Epithelial cell of esophagus (primary cell): ENCODE results near the gene ACBD5.
A peak's percentile ranks its signal among the peaks of the same experiment; 100 is the strongest.
"Not testable (repeated sequence)": the region's sequence is repeated elsewhere in the genome, so short reads cannot be mapped to it uniquely, and the experiment has no call there.

Experiments
- DNase-seq: peaks from one replicate; pipeline ENCODE4 v3.0.0; 2010; ENCODE audit warnings: low read depth
- H3K4me3 ChIP-seq: 2 replicates; pipeline ENCODE4 v1.5.1; 2011; ENCODE audit warnings: mild to moderate bottlenecking, low read length, control low read depth
- TF ChIP-seq, protein P1 (sequence below): IDR thresholded peaks from 2 replicates; pipeline ENCODE4 v1.5.1; 2011; ENCODE audit warnings: low read depth, mild to moderate bottlenecking, low read length, control low read depth, inconsistent platforms; ENCODE audit not compliant: insufficient read depth; ENCODE audit errors: missing control alignments

ACBD5 gene

DNA sequence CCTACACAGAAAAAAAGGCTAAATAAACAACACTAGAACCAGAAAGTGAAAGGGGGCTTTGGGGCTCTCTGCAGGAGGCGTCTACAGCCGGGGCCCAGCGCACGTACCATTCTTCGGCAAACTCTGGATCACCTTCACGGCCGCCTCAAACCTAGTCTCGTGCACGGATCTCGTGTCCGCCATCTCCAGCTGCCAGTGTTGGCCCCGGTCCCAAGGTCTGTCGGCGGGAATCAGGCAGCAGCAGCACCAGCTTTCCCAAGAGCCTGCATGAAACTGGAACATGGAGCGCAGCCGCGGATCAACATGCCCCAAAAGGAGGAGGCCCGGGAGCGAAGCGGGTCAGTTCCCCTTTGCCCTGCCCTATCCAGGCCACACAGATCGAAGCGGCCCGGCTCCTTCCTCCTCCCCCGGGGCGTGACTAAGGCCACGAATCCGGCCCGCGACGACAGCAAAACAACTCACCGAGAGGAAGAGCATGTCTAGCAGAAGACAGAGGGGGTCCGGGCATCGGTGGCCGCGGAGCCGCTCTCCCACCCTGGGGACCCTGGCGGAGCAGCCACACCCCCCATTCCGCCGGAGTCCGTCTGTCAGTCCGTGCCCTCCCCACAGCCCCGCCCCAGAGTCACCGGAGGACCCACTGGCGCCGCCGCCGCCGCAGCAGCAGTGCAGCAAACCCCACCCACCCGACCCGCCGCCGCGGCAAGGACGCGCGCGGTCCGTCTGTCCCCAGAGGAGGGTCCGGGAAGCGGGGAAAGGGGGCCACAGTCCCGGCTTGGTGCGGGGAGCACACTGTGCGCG is at the start of gene ACBD5:
Gene ACBD5, minus strand, starts transcription at position 586 of the 798 bp plus-strand sequence. Its CDS starts 109 bp downstream, at position 477.
- DNase-seq: peak; percentile 70
- H3K4me3 ChIP-seq: peak within 1 kb of the TSS; percentile 82
- TF ChIP-seq, protein P1, sequence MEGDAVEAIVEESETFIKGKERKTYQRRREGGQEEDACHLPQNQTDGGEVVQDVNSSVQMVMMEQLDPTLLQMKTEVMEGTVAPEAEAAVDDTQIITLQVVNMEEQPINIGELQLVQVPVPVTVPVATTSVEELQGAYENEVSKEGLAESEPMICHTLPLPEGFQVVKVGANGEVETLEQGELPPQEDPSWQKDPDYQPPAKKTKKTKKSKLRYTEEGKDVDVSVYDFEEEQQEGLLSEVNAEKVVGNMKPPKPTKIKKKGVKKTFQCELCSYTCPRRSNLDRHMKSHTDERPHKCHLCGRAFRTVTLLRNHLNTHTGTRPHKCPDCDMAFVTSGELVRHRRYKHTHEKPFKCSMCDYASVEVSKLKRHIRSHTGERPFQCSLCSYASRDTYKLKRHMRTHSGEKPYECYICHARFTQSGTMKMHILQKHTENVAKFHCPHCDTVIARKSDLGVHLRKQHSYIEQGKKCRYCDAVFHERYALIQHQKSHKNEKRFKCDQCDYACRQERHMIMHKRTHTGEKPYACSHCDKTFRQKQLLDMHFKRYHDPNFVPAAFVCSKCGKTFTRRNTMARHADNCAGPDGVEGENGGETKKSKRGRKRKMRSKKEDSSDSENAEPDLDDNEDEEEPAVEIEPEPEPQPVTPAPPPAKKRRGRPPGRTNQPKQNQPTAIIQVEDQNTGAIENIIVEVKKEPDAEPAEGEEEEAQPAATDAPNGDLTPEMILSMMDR: no peak

DNA sequence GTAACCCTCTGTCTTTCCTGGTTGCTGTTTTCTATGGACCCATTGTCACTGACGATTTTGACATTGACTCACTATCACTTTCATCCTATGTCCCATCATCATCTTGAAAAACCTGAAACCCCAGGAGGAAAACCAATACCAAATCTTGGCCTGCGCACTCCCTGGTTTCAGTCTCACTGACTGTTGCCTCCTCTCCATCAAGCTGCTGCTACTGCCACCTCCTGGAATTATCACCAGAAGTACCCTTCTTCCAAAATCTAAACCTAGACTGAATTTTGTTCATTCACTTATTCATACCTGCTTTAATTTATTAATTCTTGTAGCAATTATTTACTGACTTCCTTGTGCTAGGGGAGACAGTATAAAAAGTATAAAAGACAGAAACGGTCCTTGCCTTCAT is 44.5 kb upstream of the ACBD5 start:
- TF ChIP-seq, protein P1: peak; percentile 32
- DNase-seq: peak; percentile 24
- no peak overlapping the region for H3K4me3 ChIP-seq

GRCh38 chr10:27276581-27276980 is 36.0 kb upstream of the ACBD5 start:
- no peak overlapping the region for H3K4me3 ChIP-seq
- no peak for DNase-seq
- TF ChIP-seq, protein P1: no peak

DNA sequence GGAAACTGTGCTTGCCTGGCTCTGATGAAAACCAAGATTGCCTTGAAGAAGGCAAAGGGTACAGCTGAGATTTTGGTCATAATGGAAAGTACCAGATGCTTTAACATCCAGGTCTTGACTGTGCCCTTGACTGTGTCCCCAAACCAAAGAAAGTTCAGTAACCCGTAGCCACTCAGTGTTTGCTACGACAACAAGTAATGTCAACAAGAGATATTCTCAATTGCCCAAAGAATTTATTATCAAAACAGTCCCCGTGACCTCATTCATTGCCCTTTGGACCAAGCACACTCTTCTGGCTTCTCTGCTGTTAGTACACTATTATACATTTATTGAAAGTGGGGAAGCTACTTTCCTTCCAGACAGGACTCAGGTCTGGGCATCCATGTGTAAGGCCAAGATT is 25.4 kb upstream of the ACBD5 start:
- DNase-seq, H3K4me3 ChIP-seq: not testable (repeated sequence)

GRCh38 chr10:27262788-27263187 is 22.2 kb upstream of the ACBD5 start:
- not testable (repeated sequence) for DNase-seq, H3K4me3 ChIP-seq

GRCh38 chr10:27258838-27259812 is 18.5 kb upstream of the ACBD5 start:
- TF ChIP-seq, protein P1: no peak
- H3K4me3 ChIP-seq: peak overlapping the region; percentile 27
- peak; percentile 10 for DNase-seq

GRCh38 chr10:27258492-27258837 is 17.9 kb upstream of the ACBD5 start:
- TF ChIP-seq, protein P1: no peak
- no peak for DNase-seq
- peak overlapping the region; percentile 27 for H3K4me3 ChIP-seq
